HG02588 (cell line): ENCODE results near the gene MRTFA.
"Not testable (repeated sequence)": the region's sequence is repeated elsewhere in the genome, so short reads cannot be mapped to it uniquely, and the experiment has no call there.

ENCODE experiments used
- ATAC-seq: cut with Tn5 transposase; IDR thresholded peaks from one replicate; pipeline ENCODE4 v1.9.1; 2021; ENCODE audit warnings: mild to moderate bottlenecking, moderate library complexity; ENCODE audit not compliant: unreplicated experiment

Gene MRTFA

DNA sequence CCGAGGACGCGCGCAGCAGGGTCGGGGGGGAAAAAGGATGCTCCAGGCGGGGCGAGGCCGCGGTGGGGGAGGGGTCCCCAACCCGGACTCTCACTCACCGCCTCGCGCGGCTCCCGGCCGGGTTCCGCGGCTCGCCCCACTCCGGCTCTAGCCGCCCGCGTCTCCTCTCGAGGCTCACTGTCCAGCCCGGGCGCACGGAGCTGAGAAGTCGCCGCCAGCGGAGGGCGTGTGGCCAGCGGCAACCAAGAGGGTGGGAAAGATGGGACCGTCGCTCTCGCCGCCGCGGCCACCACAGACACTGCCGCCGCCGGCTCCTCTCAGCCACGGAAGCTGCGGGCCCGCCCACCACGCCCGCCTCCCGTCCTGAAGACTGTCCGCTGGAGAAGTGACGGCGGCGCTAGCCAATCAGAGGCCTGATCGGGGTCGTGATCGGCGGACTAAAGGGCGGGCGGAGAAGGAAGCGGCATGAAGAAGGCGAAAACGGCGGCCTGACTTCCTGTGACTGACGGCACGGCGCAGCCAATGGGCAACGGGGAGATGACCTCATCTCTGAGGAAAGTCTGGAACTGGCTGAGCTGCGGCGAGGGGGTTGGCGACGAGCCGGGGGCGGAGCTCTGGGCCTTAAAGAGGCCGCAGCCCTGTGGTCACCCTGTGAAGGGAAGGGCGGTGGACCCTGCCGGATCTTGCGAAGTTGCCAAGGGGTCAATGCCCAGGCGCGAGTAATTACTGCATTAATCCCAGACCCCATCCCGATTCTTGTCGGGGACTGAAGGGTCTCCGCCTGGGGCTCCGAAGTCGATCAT lies at the start of gene MRTFA:
TSS of gene MRTFA (minus strand) at position 340 of the 803 bp plus-strand sequence.
- ATAC-seq: peak; percentile 87

DNA sequence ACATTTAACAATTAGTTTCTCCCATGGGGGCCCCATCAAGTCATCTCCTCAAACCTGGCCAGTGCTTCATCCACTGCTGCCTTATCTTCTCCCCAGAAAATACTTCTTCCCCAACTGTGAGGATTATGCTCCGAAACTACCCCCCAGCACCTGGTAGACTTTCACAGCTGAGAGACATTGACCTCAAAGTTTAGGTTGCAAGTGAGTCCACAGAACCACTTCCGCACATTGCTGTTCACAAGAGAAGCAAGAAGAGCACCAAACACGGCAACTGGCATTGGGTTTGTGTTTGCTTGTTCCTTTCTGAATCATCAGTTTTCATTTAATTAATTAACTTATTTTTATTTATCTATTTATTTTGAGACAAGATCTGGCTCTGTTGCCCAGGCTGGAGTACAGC lies 48.9 kb upstream of the MRTFA start:
- no peak for ATAC-seq

DNA sequence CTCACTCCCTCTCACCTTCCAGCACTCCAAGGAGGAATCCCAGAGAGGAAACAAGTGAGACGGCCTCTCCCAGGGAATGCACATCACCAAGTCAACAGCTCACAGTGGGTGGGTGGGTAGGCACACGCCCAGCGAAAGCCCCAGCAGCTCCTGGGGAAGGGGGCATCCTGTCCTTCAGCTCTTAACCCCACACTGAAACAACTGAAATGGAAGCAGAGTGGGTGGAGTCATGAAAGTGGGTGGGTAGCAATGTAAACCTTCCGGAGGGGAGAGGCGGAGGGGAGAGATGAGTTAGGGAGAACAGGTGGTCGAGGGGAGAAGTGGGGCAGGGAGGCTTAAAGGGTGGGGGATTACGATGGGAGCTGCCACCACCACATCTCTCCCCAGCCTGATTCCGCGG lies 48.2 kb upstream of the MRTFA start:
- ATAC-seq: no peak

DNA sequence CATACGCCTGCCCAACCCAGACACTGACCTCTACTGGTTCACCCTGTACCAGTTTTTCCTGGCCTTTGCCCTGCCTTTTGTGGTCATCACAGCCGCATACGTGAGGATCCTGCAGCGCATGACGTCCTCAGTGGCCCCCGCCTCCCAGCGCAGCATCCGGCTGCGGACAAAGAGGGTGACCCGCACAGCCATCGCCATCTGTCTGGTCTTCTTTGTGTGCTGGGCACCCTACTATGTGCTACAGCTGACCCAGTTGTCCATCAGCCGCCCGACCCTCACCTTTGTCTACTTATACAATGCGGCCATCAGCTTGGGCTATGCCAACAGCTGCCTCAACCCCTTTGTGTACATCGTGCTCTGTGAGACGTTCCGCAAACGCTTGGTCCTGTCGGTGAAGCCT lies 44.9 kb upstream of the MRTFA start:
- ATAC-seq: no peak

DNA sequence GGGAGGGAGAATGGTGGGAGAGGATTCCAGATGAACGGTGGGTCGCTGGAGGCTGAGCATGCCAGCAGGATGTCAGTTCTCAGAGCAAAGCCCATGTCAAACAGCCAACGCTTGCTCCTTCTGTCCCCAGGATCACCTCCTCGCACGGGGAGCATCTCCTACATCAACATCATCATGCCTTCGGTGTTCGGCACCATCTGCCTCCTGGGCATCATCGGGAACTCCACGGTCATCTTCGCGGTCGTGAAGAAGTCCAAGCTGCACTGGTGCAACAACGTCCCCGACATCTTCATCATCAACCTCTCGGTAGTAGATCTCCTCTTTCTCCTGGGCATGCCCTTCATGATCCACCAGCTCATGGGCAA lies 44.3 kb upstream of the MRTFA start:
- no peak for ATAC-seq

DNA sequence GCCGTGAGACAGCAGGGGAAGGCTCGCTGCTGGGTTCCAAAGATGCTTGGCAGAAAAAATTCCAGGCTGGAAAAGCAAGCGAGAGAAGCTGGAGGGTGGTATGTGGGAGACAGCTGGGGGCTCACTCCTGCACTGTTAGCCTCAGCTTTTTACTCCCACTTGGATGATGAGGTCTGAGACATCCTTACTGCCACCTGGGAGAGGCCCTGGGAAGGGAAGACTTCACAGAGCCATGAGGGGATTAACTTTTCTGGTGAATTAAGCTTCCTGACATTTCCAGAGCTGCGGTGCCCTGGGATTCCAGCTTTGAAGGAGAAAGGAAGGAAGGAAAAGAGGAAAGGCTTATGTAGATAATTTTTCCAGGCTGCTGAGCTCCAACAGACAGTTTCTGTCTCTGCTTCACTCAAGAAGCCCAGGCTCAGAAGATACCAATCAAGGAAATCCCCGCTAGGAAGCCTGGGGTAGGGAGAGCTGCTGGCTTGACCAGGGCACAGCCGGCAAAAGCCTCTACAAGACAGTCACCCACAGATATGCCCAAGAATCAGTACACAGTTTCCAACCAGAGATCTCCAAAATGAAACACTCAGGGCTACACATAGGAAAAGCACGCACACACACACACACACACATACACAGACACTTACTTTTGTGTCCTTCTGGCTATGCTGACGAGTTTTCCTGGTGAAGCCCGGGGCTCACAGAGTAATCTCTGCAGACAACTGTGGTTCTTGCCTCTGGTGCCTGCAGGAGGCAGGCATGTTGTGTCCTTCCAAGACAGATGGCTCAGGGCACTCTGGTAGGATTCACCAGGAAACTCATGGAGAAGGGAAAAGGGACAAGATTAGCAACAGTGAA lies 43.7 kb upstream of the MRTFA start:
- ATAC-seq: no peak

DNA sequence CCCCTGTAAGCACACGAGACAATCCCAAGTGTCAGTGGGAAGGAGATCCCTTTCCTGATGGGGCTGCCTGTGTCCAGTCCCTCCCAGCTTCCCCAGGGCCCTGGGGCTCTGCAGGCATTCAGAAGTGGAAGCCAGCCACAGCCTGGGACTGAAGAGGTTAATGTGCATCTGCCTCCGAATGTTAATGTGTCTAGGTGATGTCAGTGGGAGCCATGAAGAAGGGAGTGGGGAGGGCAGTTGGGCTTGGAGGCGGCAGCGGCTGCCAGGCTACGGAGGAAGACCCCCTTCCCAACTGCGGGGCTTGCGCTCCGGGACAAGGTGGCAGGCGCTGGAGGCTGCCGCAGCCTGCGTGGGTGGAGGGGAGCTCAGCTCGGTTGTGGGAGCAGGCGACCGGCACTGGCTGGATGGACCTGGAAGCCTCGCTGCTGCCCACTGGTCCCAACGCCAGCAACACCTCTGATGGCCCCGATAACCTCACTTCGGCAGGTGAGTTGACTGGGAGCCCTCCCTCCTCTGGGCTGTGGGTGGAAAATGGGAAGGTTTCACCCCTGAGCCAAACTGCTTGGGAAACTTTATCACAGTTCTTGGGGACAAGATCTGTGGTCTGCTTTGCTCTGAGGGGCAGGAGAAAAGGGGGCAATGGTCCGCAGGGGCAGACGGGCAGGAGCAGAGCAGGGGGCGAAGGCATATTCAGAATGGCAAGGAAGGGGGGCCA lies 42.9 kb upstream of the MRTFA start, which contains the start of gene MCHR1:
TSS of gene MCHR1 (plus strand) at position 236 of the 715 bp plus-strand sequence. CDS start at position 405, 169 bp downstream.
- ATAC-seq: no peak

DNA sequence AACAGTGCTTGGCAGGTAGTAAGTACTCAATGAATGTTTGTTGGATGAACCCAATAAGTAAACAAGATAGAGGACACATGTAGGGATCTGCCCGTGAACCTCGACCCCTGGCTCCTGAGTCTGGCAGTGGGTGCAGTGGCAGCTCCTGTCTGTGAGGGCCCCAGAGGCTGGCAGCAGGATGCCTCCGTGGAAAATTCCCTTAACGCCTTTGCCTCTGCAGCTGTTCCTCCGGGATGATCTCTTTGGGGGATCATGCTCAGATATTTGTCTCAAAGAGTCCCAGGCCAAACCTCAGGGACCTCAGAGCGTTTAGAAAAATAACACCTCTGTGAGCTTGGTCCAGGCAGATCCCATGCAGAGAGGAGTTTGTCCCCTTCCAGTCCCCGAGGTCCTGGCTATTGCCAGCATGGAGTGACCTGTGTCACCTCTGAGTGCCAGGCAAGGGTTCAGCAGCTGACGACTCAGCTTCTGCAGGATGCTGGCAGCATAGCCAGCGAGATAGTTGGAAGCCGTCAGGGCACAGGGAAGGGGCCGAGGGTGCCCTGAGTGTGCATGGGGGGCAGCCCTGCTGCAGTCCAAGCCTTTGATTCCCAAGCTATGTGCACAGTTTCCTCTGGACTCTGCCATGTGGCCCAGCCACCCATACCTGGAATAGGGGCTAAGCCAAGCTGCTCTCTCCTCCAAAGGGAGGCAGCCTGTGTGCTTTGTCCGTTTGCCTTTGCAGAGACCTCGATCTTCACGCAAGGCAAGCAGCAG lies 42.2 kb upstream of the MRTFA start:
- ATAC-seq: no peak

DNA sequence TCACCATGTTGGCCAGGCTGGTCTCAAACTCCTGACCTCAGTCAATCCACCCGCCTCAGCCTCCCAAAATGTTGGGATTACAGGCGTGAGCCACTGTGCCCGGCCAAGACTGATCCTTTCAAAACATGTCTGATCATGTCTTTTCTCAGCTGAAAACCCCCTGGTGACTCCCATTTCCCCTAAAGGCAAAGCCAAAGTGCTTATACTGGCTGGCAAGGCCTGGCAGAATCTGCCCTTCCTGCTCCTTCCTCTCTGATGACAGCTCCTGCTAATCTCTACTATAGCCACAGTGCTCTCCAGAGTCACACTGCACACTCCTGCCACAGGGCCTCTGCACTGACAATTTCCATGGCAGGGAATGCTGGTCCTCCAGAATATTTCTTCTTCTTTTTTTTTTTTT lies 40.1 kb upstream of the MRTFA start:
- ATAC-seq: no peak

DNA sequence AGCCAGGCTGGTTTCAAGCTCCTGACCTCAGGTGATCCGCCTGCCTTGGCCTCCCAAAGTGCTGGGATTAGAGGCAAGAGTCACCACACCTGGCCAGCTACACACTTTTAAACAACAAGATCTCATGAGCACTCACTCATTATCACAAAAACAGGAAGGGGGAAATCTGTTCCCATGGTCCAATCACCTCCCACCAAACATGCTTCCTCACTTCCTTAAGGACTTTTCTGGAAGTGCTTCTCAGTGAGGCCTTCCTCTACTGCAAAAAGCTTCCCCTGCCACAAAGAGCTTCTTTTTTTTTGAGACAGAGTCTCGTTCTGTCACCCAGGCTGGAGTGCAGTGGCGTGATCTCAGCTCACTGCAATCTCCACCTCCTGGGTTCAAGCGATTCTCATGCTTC lies 39.6 kb upstream of the MRTFA start:
- ATAC-seq: not testable (repeated sequence)

DNA sequence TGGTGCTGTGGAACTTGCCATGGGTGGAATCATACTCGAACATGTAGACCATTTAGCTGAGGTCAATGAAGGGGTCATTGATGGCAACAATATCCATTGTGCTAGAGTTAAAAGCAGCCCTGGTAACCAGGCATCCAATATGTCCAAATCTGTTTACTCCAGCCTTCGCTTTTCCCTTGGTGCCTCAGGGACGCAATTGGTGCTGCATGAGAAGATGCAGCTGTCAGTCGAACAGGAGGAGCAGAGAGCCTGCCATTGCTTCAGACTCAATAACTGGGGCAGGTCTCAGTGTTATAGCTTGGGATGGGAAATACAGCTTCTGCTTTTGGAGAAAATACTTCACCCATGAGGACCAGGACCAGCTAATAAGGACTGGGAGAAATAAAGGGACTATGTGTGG lies 37.8 kb upstream of the MRTFA start:
- ATAC-seq: no peak

DNA sequence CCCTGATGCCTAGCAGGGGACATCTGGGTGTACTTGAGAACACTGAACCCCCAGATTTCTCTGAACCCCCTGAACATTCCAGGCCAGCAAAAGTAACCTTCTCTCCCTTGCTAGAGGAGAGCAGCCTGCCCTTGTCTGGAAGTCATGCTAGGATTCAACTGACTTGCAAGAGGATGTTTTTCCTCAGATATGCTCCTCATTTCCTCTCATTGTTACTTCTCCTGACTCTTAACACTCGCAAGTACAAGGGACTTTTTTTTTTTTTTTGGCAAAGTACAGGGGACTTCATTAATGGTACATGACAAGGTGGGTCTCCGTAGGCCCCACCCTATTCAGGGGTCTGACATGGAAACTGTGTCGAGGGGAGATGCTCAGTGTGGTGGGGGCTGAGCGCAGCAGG lies 36.5 kb upstream of the MRTFA start:
- ATAC-seq: no peak

DNA sequence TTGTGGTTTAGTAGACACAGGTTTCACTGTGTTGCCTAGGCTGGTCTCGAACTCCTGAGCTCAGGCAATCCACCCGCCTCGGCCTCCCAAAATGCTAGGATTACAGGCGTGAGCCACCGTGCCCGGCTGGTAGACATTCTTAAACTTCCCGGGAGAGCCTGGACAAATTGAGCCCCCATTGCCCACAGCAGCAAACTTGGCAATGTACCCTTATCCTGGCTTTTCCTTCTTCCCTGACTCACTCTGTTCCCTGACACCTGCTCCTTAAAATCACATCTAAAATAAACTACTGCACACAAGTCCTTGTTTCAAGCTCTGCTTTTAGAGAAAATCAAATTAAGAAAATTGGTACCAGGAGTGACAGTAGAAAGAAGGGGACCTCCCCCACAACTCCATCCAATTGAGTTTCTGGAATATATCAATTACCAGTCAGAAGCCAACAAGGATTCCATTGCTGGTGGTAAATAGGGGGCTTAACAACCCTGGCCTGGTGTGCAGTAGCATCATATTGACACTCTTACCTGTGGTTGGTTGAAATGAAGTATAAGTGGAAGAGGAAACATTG lies 35.4 kb upstream of the MRTFA start:
- ATAC-seq: no peak

DNA sequence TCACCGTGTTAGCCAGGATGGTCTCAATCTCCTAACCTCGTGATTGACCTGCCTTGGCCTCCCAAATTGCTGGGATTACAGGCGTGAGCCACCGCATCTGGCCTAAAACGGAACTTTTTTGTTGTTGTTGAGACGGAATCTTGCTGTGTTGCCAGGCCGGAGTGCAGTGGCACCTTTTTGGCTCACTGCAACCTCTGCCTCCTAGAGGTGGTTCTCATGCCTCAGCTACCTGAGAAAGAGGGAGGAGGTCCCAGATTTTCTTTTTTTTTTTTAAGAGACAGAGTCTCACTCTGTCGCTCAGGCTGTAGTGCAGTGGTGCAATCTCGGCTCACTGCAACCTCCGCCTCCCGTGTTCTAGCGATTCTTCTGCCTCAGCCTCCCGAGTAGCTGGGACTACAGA lies 34.9 kb upstream of the MRTFA start:
- no peak for ATAC-seq

DNA sequence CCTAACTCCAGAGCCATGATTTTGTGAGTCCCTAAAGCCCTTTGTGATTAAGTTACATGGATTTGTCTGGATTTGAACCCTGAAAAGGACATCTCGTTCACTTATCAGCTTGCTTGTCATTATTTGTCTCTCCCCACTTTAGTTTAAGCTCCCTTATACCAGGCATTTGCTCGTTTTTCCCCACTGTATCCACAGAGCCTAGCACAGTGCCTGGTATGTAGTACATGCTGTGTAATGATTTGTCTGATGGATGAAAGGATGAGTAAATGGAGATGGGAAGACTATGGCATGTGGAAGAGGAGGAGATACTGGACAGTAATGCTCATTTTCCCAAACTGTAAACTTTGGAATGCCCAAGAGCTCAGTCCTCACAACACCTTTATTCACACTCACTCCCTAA lies 33.5 kb upstream of the MRTFA start:
- ATAC-seq: no peak

DNA sequence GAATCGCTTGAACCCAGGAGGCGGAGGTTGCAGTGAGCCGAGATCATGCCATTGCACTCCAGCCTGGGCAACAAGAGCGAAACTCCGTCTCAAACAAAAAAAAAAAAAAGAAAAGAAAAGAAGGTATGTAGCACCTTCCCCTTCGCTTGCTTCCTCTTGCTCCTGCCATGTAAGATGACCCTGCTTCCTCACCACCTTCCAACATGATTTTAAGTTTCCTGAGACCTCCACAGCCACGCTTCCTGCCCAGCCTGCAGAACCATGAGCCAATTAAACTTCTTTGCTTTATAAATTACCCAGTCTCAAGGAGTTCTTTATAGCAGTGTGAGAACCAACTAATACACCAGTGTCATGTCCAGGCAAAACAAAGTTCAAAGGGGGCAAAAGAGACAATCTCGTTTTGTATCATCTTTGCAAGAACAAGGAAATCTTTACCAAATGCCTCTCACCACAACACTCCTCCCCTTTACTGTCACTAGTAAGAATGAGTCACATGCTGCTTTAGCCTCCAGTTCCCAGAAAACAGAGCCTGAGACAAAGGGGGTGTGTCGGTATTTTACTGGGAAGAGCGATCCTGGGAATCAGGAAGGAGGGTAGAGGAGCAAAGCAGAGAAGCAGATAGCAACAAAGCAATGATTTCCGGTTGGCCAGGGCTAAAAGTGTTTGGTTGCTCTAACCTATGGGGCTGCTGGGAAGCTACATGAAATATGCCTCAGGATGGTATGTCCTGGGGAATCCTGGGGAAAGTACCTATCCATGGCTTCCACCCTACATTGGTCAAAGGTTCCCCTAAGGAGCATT lies 32.3 kb upstream of the MRTFA start:
- ATAC-seq: no peak

DNA sequence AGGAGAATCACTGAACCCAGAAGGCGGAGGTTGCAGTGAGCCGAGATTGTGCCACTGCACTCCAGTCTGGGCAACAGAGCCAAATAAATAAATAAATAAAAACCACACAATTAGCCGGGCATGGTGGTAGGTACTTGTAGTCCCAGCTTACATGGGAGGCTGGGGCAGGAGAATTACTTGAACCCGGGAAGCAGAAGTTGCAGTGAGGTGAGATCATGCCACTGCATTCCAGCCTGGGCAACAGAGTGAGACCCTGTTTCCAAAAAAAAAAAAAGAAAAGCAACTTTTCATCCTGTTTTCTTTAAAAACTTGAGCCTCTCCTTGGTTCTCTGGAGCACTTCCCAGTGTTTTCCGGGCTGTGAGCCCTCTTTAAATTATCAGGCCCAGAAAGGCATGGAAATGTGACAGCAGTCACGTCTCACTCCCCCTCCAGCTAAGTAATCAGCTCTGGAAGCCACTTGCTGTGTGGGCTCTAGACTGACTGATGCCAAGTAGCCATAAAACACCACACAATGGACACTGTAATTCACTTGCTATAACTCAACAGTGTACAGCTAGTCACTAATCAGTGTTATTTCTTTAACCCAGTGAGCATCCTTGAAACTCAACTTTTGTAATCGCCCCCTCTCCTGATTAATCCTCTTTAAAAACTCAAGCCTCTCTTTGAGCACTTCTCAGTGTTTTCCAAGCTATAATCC lies 29.8 kb upstream of the MRTFA start:
- no peak for ATAC-seq

DNA sequence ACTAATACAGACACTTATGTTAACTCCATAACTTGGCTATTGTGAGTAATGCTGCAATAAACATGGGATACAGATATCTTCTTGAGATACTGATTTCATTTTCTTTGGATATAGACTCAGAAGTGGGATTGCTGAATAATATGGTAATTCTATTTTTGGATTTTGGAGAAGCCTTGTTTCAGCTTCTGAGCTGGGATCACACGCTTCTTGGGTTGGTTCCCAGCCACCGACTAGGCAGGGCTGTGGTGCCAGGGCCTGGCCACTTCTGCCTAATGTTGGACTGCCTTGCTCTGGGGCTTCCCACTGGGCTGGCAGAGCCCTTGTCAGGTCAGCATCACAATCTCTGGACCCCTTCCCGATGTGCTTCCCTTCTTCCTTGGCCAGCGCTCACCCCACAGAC lies 28.8 kb upstream of the MRTFA start:
- no peak for ATAC-seq

DNA sequence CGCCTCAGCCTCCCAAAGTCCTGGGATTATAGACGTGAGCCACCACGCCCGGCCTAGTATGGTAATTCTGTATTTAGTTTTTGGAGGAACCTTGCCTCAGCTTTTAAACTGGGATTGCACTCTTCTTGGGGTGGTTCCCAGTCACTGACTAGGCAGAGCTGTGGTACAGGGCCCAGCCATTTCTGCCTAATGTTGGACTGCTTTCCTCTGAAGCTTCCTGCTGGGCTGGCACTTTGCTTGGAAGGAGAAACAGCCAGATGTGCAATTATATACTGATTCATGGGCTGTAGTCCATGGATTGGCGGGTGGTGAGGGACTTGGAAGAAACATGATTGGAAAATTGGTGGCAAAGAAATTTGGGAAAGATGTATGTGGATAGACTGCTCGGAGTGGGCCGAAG lies 25.2 kb upstream of the MRTFA start:
- ATAC-seq: no peak
